Measurements from ENCODE around the gene GALR2.

GALR2 gene

DNA sequence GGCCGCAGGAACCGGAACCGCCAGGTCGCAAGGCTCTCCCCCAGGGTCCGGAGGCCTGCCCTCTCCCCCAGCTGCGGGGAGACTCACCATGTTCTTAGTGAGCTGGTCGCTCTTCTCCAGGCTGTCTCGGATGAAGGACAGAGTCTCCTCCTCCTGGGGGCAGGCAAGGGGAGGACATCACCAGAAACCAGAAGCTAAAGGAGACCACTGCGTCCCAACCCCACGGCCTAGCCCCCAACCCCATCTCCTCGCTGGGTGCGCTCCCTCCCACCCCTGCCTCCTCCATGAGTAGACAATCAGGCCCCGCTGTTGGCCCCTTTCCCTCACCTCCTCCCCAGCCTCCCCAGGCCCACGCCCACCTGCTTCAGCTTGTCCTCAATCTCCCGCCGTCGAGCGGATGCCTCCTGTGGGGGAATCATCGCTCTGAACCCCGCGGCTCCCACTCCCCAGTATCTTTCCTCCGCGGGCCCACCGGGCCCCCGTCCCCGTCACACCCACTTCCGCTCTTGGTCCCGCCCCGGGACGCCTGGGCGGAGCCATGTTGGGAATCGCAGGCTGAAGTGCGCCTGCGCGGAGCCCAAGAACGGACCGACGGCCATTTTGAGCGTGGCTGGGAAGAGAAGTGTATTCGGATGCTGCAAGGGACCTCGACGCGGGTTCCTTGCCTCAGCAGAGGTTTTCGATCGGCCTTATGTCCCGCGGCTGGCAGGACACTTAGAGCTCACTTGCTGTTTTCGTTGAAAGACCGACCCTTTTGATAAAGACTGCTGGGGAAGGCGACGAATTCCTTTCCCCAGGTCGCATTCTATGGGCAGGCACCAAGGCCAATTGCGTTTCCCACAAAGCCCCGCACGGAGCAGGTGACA is 28.9 kb downstream of the GALR2 start, which contains the start of gene EXOC7:
Gene EXOC7 (minus strand): TSS at position 514 of the 866 bp plus-strand sequence. CDS start 95 bp downstream, at position 419.
- peak; percentile 89 to 96 for DNase-seq (ENCODE audit: low read depth in 1 of 2, low spot score in 1 of 2)
- in situ Hi-C loops (cut with HindIII; ENCODE audit: low pct_unique_long_range_greater_than_20kb, low sequenced_read_pairs) = no loop called here
- no peak for TF ChIP-seq JUND (IDR thresholded peaks at IDR 0.05; ENCODE audit: low read depth)

- no peak for TF ChIP-seq JUND (IDR thresholded peaks at IDR 0.05; ENCODE audit: low read depth)
- in situ Hi-C loops (cut with HindIII; ENCODE audit: low pct_unique_long_range_greater_than_20kb, low sequenced_read_pairs) = no loop called here
Measured at GRCh38 chr17:76104140-76104895, 29.7 kb downstream of the GALR2 start.

GRCh38 chr17:76104896-76105231 is 30.3 kb downstream of the GALR2 start:
- no peak for TF ChIP-seq JUND (IDR thresholded peaks at IDR 0.05; ENCODE audit: low read depth)
- in situ Hi-C loops (cut with HindIII; ENCODE audit: low pct_unique_long_range_greater_than_20kb, low sequenced_read_pairs) = no loop called here
- DNase-seq (ENCODE audit: low read depth in 1 of 2, low spot score in 1 of 2) = no peak

More at GRCh38 chr17:76104140-76104895, 29.7 kb downstream of the GALR2 start:
- no peak for DNase-seq (ENCODE audit: low read depth in 1 of 2, low spot score in 1 of 2)

DNA sequence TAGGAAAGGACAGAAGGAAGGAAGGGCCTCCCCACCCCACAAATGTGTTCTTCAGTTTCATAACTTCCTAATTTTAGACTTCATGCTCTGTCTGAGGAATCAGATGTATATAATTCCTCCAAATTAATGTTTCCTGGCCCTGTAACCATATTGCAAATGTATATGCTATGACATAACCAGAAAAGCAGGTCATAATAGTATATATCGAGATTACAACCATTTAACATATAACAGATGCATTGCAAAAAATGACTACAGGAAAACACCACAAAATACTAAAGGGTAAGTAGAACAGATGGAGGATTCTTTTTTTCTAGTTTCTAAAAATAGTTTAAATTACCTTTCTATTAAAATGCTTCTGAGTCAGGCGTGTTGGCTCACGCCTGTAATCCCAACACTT is 32.1 kb downstream of the GALR2 start:
- TF ChIP-seq JUND (IDR thresholded peaks at IDR 0.05; ENCODE audit: low read depth) = no peak

GRCh38 chr17:76107509-76107908 is 32.9 kb downstream of the GALR2 start:
- TF ChIP-seq JUND (IDR thresholded peaks at IDR 0.05; ENCODE audit: low read depth) = no peak
- in situ Hi-C loops (cut with HindIII; ENCODE audit: low pct_unique_long_range_greater_than_20kb, low sequenced_read_pairs) = no loop called here
- peak in 1 of 2 experiments; percentile 57 for DNase-seq (ENCODE audit: low read depth in 1 of 2, low spot score in 1 of 2)

More for the DNA sequence above, 32.1 kb downstream of the GALR2 start:
- in situ Hi-C loops (cut with HindIII; ENCODE audit: low pct_unique_long_range_greater_than_20kb, low sequenced_read_pairs) = no loop called here
- DNase-seq (ENCODE audit: low read depth in 1 of 2, low spot score in 1 of 2) = no peak

GRCh38 chr17:76111956-76112355 is 37.4 kb downstream of the GALR2 start:
- TF ChIP-seq JUND (IDR thresholded peaks at IDR 0.05; ENCODE audit: low read depth) = no peak
- in situ Hi-C loops (cut with HindIII; ENCODE audit: low pct_unique_long_range_greater_than_20kb, low sequenced_read_pairs) = no loop called here
- no peak for DNase-seq (ENCODE audit: low read depth in 1 of 2, low spot score in 1 of 2)

DNA sequence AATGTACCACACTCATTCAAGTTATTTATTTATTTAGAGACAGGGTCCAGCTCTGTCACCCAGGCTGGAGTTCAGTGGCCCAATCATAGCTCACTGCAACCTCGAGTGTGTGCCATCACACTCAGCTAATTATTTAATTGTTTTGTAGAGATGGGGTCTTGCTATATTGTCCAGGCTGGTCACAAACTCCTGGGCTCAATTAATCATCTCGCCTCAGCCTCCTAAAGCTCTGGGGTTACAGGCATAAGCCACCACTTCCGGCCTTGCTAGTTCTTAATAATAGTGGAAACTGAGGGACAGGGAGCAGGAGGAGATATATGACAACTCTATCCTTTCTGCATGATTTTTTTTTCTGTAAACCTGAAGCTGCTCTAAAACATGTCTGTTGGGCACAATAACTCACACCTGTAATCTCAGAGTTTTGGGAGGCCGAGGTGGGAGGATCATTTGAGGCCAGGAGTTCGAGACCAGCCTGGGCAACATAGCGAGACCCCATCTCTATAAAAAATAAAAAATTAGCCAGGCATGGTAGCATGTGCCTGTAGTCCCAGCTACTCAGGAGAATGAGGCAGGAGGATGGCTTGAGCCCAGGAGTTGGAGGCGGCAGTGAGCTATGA is 40.7 kb downstream of the GALR2 start:
- in situ Hi-C loops (cut with HindIII; ENCODE audit: low pct_unique_long_range_greater_than_20kb, low sequenced_read_pairs) = no loop called here
- TF ChIP-seq JUND (IDR thresholded peaks at IDR 0.05; ENCODE audit: low read depth) = no peak
- DNase-seq (ENCODE audit: low read depth in 1 of 2, low spot score in 1 of 2) = no peak

- TF ChIP-seq JUND (IDR thresholded peaks at IDR 0.05; ENCODE audit: low read depth) = no peak
- no peak for DNase-seq (ENCODE audit: low read depth in 1 of 2, low spot score in 1 of 2)
- in situ Hi-C loops (cut with HindIII; ENCODE audit: low pct_unique_long_range_greater_than_20kb, low sequenced_read_pairs) = no loop called here
Measured at GRCh38 chr17:76119409-76120371, 45.1 kb downstream of the GALR2 start.

GRCh38 chr17:76120658-76121008 is 46.1 kb downstream of the GALR2 start:
- no peak for DNase-seq (ENCODE audit: low read depth in 1 of 2, low spot score in 1 of 2)
- TF ChIP-seq JUND (IDR thresholded peaks at IDR 0.05; ENCODE audit: low read depth) = no peak
- in situ Hi-C loops (cut with HindIII; ENCODE audit: low pct_unique_long_range_greater_than_20kb, low sequenced_read_pairs) = no loop called here

- no peak for TF ChIP-seq JUND (IDR thresholded peaks at IDR 0.05; ENCODE audit: low read depth)
- in situ Hi-C loops (cut with HindIII; ENCODE audit: low pct_unique_long_range_greater_than_20kb, low sequenced_read_pairs) = no loop called here
- no peak for DNase-seq (ENCODE audit: low read depth in 1 of 2, low spot score in 1 of 2)
Measured at GRCh38 chr17:76121932-76122430, 47.4 kb downstream of the GALR2 start.

- DNase-seq (ENCODE audit: low read depth in 1 of 2, low spot score in 1 of 2) = no peak
- in situ Hi-C loops (cut with HindIII; ENCODE audit: low pct_unique_long_range_greater_than_20kb, low sequenced_read_pairs) = no loop called here
- TF ChIP-seq JUND (IDR thresholded peaks at IDR 0.05; ENCODE audit: low read depth) = no peak
Measured at GRCh38 chr17:76122431-76123190, 48.0 kb downstream of the GALR2 start.
